HepG2 (cell line): Measurements from ENCODE around the gene RNU1-2. TPM values are rescaled to one million over a fixed set of nuclear protein-coding genes. Genes with fewer than 3 reads are reported as not detected.

Experiments used
- ATF7 ChIP-seq, 2 experiments: fragments of 450-650 bp in 1 of 2; sonication (generic) in 1 of 2; formaldehyde crosslinking in 1 of 2; IDR thresholded peaks; 2 replicates each; pipeline versions ENCODE4 v1.4.0 to v1.6.1; 2016 to 2020; ENCODE audit warnings: antibody characterized with exemption in 1 of 2, mild to moderate bottlenecking in 1 of 2, missing genetic modification reagents in 1 of 2
- GABPA ChIP-seq, 2 experiments: IDR thresholded peaks; 2 replicates each; pipeline ENCODE4 v1.6.1; 2011 to 2016; ENCODE audit warnings: low read depth in 2 of 2, low read length in 1 of 2, missing biosample characterization in 1 of 2, missing genetic modification characterization in 1 of 2
- HNRNPH1 ChIP-seq: fragments of 200-400 bp; formaldehyde crosslinking; optimal IDR thresholded peaks from 2 replicates; pipeline ENCODE3; 2017; ENCODE audit warnings: mild to moderate bottlenecking, low read depth, low read length
- NFAT5 ChIP-seq: sonication (generic); formaldehyde crosslinking; IDR thresholded peaks from 2 replicates; pipeline ENCODE4 v1.4.0; 2020; ENCODE audit warnings: missing genetic modification reagents
- PBX2 ChIP-seq: IDR thresholded peaks from 2 replicates; pipeline ENCODE4 v1.6.1; 2016; ENCODE audit warnings: control low read depth
- POLR2AphosphoS5 ChIP-seq: IDR thresholded peaks from 2 replicates; pipeline ENCODE4 v1.6.1; 2012; ENCODE audit warnings: low read depth, low read length
- RAD21 ChIP-seq: fragments of 450-650 bp; formaldehyde crosslinking; IDR thresholded peaks from 2 replicates; pipeline ENCODE4 v1.5.0; 2020; ENCODE audit warnings: mild to moderate bottlenecking
- RBM22 ChIP-seq: fragments of 200-400 bp; formaldehyde crosslinking; optimal IDR thresholded peaks from 2 replicates; pipeline ENCODE3; 2017; ENCODE audit warnings: mild to moderate bottlenecking, low read length, moderate library complexity
- SUZ12 ChIP-seq: fragments of 150-350 bp; IDR thresholded peaks from 2 replicates; pipeline ENCODE4 v1.6.1; 2014; ENCODE audit warnings: low read depth, low read length
- ZNF12 ChIP-seq: sonication (generic); formaldehyde crosslinking; IDR thresholded peaks from 2 replicates; pipeline ENCODE4 v1.5.0; 2020; ENCODE audit warnings: missing genetic modification reagents
- ZNF18 ChIP-seq: sonication (generic); formaldehyde crosslinking; IDR thresholded peaks from 2 replicates; pipeline ENCODE4 v1.8.0; 2022; ENCODE audit warnings: mild to moderate bottlenecking, missing genetic modification reagents; ENCODE audit not compliant: insufficient replicate concordance
- ZNF331 ChIP-seq: sonication (generic); formaldehyde crosslinking; IDR thresholded peaks from 2 replicates; pipeline ENCODE4 v1.4.0; 2020; ENCODE audit warnings: missing genetic modification reagents
- ZNF431 ChIP-seq: sonication (generic); formaldehyde crosslinking; IDR thresholded peaks from 2 replicates; pipeline ENCODE4 v1.9.0; 2022; ENCODE audit warnings: missing genetic modification reagents, low read depth, mild to moderate bottlenecking, borderline replicate concordance
- ZNF451 ChIP-seq: sonication (generic); formaldehyde crosslinking; IDR thresholded peaks from 2 replicates; pipeline ENCODE4 v1.5.0; 2020; ENCODE audit warnings: mild to moderate bottlenecking, missing genetic modification reagents
- ZNF468 ChIP-seq: sonication (generic); formaldehyde crosslinking; IDR thresholded peaks from 2 replicates; pipeline ENCODE4 v1.8.0; 2022; ENCODE audit warnings: mild to moderate bottlenecking, moderate library complexity, missing genetic modification reagents
- ZNF784 ChIP-seq: sonication (generic); formaldehyde crosslinking; IDR thresholded peaks from 2 replicates; pipeline ENCODE4 v1.5.1; 2020; ENCODE audit warnings: missing genetic modification reagents, mild to moderate bottlenecking, borderline replicate concordance
- ZNF878 ChIP-seq: sonication (generic); formaldehyde crosslinking; IDR thresholded peaks from 2 replicates; pipeline ENCODE4 v1.8.1; 2023; ENCODE audit warnings: mild to moderate bottlenecking, missing genetic modification reagents, moderate library complexity
- ZSCAN31 ChIP-seq: sonication (generic); formaldehyde crosslinking; IDR thresholded peaks from 2 replicates; pipeline ENCODE4 v1.5.0; 2020; ENCODE audit warnings: low read depth, mild to moderate bottlenecking, missing genetic modification reagents
- polyA plus RNA-seq, 8 experiments: library from polyadenylated mRNA; depleted of rRNA in 3 of 8; stranded (reverse) in 7 of 8; unstranded in 1 of 8; fragments of >200 nt; fragmentation: Illumina TruSeq in 4 of 8; extraction: Trizol in 4 of 8; gene quantifications; 2 replicates each; pipeline versions ENCODE4 v1.2.1 to v1.2.3, GENCODE V29; 2011 to 2016; ENCODE audit warnings: low read depth in 4 of 8, missing spikeins in 1 of 8, mixed read lengths in 1 of 8; ENCODE audit not compliant: insufficient read depth in 1 of 8
- total RNA-seq, 5 experiments: library from RNA; depleted of rRNA; stranded (reverse); fragments of >200 nt; fragmentation: Illumina TruSeq; extraction: Trizol; gene quantifications; 2 replicates each; pipeline ENCODE4 v1.2.3, GENCODE V29; 2016; ENCODE audit warnings: low read depth in 1 of 5
- TF ChIP-seq, protein P1 (sequence below): sonication (generic); formaldehyde crosslinking; IDR thresholded peaks from 2 replicates; pipeline ENCODE4 v1.8.0; 2022; ENCODE audit warnings: missing genetic modification reagents, mild to moderate bottlenecking, inconsistent platforms, borderline replicate concordance

Gene RNU1-2
- total and polyA plus RNA-seq, 2 of the 13 experiments (the other 11 are each of a cell fraction or from before 2014, with no cell fraction given), result under 0.01 to 11,018 TPM

GRCh38 chr1:16904560-16905109, 8.9 kb downstream of the RNU1-2 start (continued):
- TF ChIP-seq NFAT5 (CRISPR knock-in tag), result no peak
- TF ChIP-seq, protein P1, sequence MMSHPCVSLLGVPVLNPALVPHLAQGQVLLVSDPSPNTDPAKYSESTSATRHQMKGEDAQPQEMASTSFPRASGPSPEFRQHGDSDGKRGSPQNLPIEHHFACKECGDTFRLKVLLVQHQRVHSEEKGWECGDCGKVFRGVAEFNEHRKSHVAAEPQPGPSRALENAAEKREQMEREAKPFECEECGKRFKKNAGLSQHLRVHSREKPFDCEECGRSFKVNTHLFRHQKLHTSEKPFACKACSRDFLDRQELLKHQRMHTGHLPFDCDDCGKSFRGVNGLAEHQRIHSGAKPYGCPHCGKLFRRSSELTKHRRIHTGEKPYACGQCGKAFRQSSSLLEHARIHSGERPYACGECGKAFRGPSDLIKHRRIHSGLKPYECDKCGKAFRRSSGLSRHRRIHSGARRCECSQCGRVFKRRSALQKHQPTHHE (CRISPR knock-in tag), result no peak
- TF ChIP-seq ATF7 (IDR thresholded peaks at IDR 0.05), result peak; percentile 84
- TF ChIP-seq ATF7 (CRISPR knock-in tag; IDR thresholded peaks at IDR 0.05), result peak; percentile 76; the same call in 1 of the 2 replicates
- TF ChIP-seq ZNF784 (CRISPR knock-in tag), result no peak
- no peak for TF ChIP-seq HNRNPH1
- peak; percentile 39; the same call in 1 of the 2 replicates for TF ChIP-seq SUZ12
- peak; percentile 59; the same call in 1 of the 2 replicates for TF ChIP-seq POLR2AphosphoS5
- TF ChIP-seq GABPA (IDR thresholded peaks at IDR 0.05; ENCODE audit: low read depth, low read length), result peak; percentile 74
- peak; percentile 94 for TF ChIP-seq GABPA (CRISPR knock-in tag; IDR thresholded peaks at IDR 0.05; ENCODE audit: low read depth)
- TF ChIP-seq ZNF18, result peak; percentile 60
- no peak for TF ChIP-seq RAD21 (CRISPR knock-in tag)
- no peak for TF ChIP-seq ZSCAN31
- TF ChIP-seq ZNF468 (CRISPR knock-in tag), result no peak
- TF ChIP-seq ZNF431, result no peak
- TF ChIP-seq ZNF878 (CRISPR knock-in tag), result peak; percentile 47; the same call in 1 of the 2 replicates
- TF ChIP-seq RBM22, result no peak
- no peak for TF ChIP-seq ZNF12 (CRISPR knock-in tag)
- 0 out of 2 replicates have a peak, but pooled peaks have one; percentile 25 for TF ChIP-seq ZNF451 (CRISPR knock-in tag)
- TF ChIP-seq PBX2, result no peak
- TF ChIP-seq ZNF331 (CRISPR knock-in tag), result no peak
